ENCODE data around the gene ANGPTL2. TPM values are rescaled to one million over a fixed set of nuclear protein-coding genes. Genes with fewer than 3 reads are reported as not detected.
"Not testable (repeated sequence)": the region's sequence is repeated elsewhere in the genome, so short reads cannot be mapped to it uniquely, and the experiment has no call there.

The ANGPTL2 gene
- total RNA-seq, 4 donors from 2014 or later = 9.1 to 48.3 (median 12.1) TPM

DNA sequence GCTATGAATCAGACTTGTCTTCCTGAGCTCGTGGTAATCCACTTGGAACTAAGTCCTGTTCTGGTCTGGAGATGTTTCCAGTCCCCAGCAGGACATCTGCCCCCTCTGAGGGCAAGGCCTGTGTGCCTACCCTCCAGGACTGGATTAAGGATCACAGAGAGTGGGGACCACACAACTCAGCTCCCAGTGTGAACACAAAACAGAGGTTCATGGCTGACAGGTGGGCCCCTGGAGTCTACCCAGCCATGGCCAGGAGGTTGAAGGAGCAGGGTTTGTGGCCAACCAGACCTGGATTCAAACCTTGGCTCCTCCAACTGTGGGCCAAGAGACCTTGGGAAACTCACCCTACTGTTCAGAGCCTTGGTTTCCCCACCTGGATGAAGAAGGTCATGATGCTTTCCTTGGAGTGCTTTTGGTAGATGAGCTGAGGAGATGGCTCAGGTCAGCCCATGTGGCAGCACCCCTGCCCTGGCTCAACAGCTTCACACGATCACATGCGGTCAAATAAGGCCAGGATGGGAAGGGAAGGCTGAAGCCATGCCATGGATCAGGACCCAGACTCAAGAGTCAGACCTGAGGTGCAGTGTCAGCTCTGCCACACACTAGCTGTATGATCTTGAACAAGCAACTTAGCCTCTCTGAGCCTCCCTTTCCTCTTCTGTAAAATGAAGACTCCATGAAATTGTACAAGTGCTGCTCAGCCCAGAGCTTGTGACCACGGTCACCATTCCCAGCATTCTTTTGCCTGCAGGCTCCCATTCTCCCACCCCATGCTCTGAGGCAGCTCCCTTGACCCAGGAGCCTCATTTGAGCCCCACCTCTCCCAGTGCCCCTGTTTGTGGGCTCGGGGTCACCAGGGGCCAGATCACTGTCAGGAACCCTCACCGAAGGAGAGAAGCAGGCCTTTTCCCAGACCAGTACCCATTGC, 27.3 kb upstream of the ANGPTL2 start:
- in situ Hi-C loops (cut with MboI; ENCODE audit: low sequenced_read_pairs in 4 of 4) = no loop called here
- H3K36me3 ChIP-seq = no peaks in the 10 kb centered on the region
- peaks cover 14 to 31% of the 10 kb centered on the region in 2 donors for H3K4me1 ChIP-seq
- no peaks in the 10 kb centered on the region for H3K9me3 ChIP-seq
- DNase-seq (no peak), ATAC-seq (no peak)
- no peak overlapping the region for H3K27ac ChIP-seq
- H3K4me3 ChIP-seq = no peak overlapping the region
- H3K27me3 ChIP-seq = no peaks in the 10 kb centered on the region
- TF ChIP-seq, protein P1, sequence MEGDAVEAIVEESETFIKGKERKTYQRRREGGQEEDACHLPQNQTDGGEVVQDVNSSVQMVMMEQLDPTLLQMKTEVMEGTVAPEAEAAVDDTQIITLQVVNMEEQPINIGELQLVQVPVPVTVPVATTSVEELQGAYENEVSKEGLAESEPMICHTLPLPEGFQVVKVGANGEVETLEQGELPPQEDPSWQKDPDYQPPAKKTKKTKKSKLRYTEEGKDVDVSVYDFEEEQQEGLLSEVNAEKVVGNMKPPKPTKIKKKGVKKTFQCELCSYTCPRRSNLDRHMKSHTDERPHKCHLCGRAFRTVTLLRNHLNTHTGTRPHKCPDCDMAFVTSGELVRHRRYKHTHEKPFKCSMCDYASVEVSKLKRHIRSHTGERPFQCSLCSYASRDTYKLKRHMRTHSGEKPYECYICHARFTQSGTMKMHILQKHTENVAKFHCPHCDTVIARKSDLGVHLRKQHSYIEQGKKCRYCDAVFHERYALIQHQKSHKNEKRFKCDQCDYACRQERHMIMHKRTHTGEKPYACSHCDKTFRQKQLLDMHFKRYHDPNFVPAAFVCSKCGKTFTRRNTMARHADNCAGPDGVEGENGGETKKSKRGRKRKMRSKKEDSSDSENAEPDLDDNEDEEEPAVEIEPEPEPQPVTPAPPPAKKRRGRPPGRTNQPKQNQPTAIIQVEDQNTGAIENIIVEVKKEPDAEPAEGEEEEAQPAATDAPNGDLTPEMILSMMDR (IDR thresholded peaks at IDR 0.05 in 4 of 5, conservative IDR thresholded peaks at IDR 0.05 in 1 of 5) = no peak
- no peak for TF ChIP-seq POLR2A (IDR thresholded peaks at IDR 0.05)
- intact Hi-C loops (cut with DNase I; ENCODE audit: low total_unique reads) = no loop called here

DNA sequence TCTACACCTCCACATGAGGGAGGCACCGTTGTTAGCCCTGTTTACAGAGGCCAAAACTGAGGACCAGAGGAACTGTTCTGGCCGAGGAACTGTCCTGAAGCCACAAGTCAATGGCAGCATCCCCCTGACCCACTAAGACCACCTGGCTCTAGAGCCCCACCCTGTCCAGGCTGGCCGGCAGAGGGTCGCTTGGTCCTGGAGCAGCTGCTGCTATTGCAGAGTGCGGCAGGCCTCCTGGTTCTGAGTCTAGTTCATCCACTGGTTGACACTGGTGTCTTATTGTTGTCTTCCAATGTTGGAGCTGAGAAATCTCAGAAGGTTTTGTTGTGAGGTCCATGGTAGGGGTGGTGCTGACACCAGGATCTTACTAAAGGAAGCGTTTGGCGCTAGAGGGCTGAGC, 26.6 kb upstream of the ANGPTL2 start:
- intact Hi-C loops (cut with DNase I; ENCODE audit: low total_unique reads) (no loop called here), in situ Hi-C loops (cut with MboI; ENCODE audit: low sequenced_read_pairs in 4 of 4) (no loop called here)
- ATAC-seq (no peak), DNase-seq (no peak)
- Histone ChIP-seq H3K4me1 (peaks cover 12 to 30% of the 10 kb centered on the region in 2 donors), H3K4me3 (no peak overlapping the region), H3K9me3 (no peaks in the 10 kb centered on the region), H3K27ac (no peak overlapping the region), H3K27me3 (no peaks in the 10 kb centered on the region), H3K36me3 (no peaks in the 10 kb centered on the region)
- TF ChIP-seq, protein P1 (IDR thresholded peaks at IDR 0.05 in 4 of 5, conservative IDR thresholded peaks at IDR 0.05 in 1 of 5) = no peak
- TF ChIP-seq POLR2A (IDR thresholded peaks at IDR 0.05) = no peak

GRCh38 chr9:127148014-127148413, 25.6 kb upstream of the ANGPTL2 start:
- Histone ChIP-seq H3K4me3 (no peak overlapping the region), H3K27me3 (no peaks in the 10 kb centered on the region), H3K9me3 (no peaks in the 10 kb centered on the region), H3K27ac (no peak overlapping the region), H3K4me1 (peaks cover 12 to 33% of the 10 kb centered on the region in 2 donors), H3K36me3 (no peaks in the 10 kb centered on the region)
- in situ Hi-C loops (cut with MboI; ENCODE audit: low sequenced_read_pairs in 4 of 4) (no loop called here), intact Hi-C loops (cut with DNase I; ENCODE audit: low total_unique reads) (no loop called here)
- no peak for DNase-seq
- no peak for ATAC-seq
- no peak for TF ChIP-seq POLR2A (IDR thresholded peaks at IDR 0.05)

DNA sequence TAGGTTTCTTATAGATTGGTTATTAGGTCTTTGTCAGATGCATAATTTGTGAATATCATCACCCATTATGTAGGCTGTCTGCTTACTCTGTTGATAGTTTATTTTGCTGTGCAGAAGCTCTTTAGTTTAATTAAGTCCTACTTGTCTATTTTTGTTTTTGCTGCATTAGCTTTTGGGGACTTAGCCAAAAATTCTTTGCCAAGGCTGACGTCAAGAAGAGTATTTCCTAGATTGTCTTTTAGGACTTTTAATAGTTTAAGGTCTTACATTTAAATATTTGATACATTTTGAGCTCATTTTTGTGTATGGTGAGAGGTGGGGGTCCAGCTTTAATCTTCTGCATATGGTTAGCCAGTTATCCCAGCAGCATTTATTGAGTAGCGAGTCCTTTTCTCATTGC, 24.8 kb upstream of the ANGPTL2 start:
- TF ChIP-seq, protein P1 (IDR thresholded peaks at IDR 0.05 in 4 of 5, conservative IDR thresholded peaks at IDR 0.05 in 1 of 5) = no peak
- TF ChIP-seq POLR2A (IDR thresholded peaks at IDR 0.05) = no peak
- peak overlapping the region in 2 of 4 donors; percentile 86 to 89 for H3K27ac ChIP-seq
- no peaks in the 10 kb centered on the region for H3K36me3 ChIP-seq
- ATAC-seq (no peak), DNase-seq (no peak)
- no peak overlapping the region for H3K4me3 ChIP-seq
- H3K27me3 ChIP-seq = no peaks in the 10 kb centered on the region
- no peaks in the 10 kb centered on the region for H3K9me3 ChIP-seq
- in situ Hi-C loops (cut with MboI; ENCODE audit: low sequenced_read_pairs in 4 of 4) = no loop called here
- intact Hi-C loops (cut with DNase I; ENCODE audit: low total_unique reads) = no loop called here
- H3K4me1 ChIP-seq = peaks cover 12 to 33% of the 10 kb centered on the region in 2 donors

- DNase-seq; in situ Hi-C loops (cut with MboI; ENCODE audit: low sequenced_read_pairs in 4 of 4); intact Hi-C loops (cut with DNase I; ENCODE audit: low total_unique reads); ATAC-seq; H3K27me3 ChIP-seq; H3K36me3 ChIP-seq; H3K4me3 ChIP-seq; H3K9me3 ChIP-seq: not testable (repeated sequence)
- H3K4me1 ChIP-seq = peaks cover 12 to 33% of the 10 kb centered on the region in 2 donors
- H3K27ac ChIP-seq = peak overlapping the region in 2 of 4 donors; percentile 86 to 89
These were observed 24.4 kb upstream of the ANGPTL2 start for GRCh38 chr9:127146841-127147240.

All from gastrocnemius medialis (tissue), 4 donors.